ENCODE data around the gene PKNOX1.
"Not testable (repeated sequence)": the region's sequence is repeated elsewhere in the genome, so short reads cannot be mapped to it uniquely, and the experiment has no call there.

The PKNOX1 gene

GRCh38 chr21:42937034-42937940 is 37.1 kb upstream of the PKNOX1 start:
- H3K27me3 ChIP-seq (ENCODE audit: control insufficient read depth, insufficient read depth, low read length); H3K36me3 ChIP-seq (ENCODE audit: control insufficient read depth, insufficient read depth, low read length); H3K9me3 ChIP-seq (ENCODE audit: control insufficient read depth, insufficient read depth, low read length): not testable (repeated sequence)
- H3K4me1 ChIP-seq (ENCODE audit: control insufficient read depth, insufficient read depth, low read length) = peaks cover 33% of the 10 kb centered on the region
- peak overlapping the region; percentile 95 for H3K27ac ChIP-seq (ENCODE audit: low read depth, low read length)
- H3K4me3 ChIP-seq (ENCODE audit: low read depth, low read length) = 0 out of 2 replicates have a peak overlapping the region, but pooled peaks have one; percentile 8
- peak overlapping the region; percentile 10; the same call in 1 of the 2 replicates for H3K9ac ChIP-seq (ENCODE audit: low read depth, low read length)

DNA sequence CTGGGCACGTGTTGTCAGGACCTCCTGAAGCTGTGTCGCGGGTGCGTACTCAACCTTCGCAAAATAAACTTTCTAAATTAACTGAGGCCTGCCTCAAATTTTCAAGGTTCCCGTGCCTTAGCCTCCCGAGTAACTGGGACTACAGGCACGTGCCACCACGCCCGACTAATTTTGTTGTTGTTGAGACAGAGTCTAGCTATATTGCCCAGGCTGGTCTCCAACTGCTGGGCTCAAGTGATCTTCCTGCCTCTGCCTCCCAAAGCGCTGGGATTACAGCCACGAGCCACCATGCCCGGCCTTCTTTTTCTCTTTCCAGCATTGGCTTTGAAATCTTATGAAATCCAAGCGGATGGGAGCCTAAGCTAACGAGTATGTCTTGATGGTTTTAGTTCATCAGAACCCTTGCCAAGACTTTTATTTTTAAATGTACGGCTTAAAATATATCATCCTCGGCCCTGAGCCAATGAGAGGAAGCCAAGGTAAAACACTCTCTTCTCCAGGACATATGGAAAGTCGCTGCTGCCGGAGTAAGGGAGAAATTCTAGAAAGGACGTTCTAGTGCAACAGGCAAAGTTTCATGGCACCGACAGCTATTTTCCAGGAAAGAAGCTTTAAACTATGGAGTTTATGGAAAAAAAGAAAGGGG is 36.3 kb upstream of the PKNOX1 start:
- Histone ChIP-seq H3K27ac (ENCODE audit: low read depth, low read length) (peak overlapping the region; percentile 95), H3K9ac (ENCODE audit: low read depth, low read length) (0 out of 2 replicates have a peak overlapping the region, but pooled peaks have one; percentile 1)

DNA sequence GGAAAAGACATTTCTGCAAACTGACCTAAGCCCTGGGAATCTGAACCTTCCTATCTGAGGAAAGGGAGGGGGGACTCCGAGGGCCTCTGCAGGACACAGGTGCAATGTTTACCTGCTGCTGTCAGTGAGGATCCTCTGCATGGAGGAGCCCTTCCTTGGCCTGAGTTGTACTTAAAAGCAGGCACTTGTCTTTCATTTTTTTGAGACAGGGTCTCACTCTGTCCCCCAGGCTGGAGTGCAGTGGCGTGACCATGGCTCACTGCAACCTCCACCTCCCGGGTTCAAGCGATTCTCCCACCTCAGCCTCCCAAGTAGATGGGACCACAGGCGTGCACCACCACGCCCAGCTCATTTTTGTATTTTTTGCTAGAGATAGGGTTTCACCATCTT is 35.8 kb upstream of the PKNOX1 start:
- not testable (repeated sequence) for H3K9ac ChIP-seq (ENCODE audit: low read depth, low read length); H3K36me3 ChIP-seq (ENCODE audit: control insufficient read depth, insufficient read depth, low read length); H3K27me3 ChIP-seq (ENCODE audit: control insufficient read depth, insufficient read depth, low read length); H3K9me3 ChIP-seq (ENCODE audit: control insufficient read depth, insufficient read depth, low read length); H3K4me3 ChIP-seq (ENCODE audit: low read depth, low read length)
- Histone ChIP-seq H3K4me1 (ENCODE audit: control insufficient read depth, insufficient read depth, low read length) (peaks cover 28% of the 10 kb centered on the region), H3K27ac (ENCODE audit: low read depth, low read length) (peak overlapping the region; percentile 95)

More for the DNA sequence above, 36.3 kb upstream of the PKNOX1 start:
- no peak overlapping the region for H3K4me3 ChIP-seq (ENCODE audit: low read depth, low read length)
- H3K4me1 ChIP-seq (ENCODE audit: control insufficient read depth, insufficient read depth, low read length) = peaks cover 31% of the 10 kb centered on the region
- H3K27me3 ChIP-seq (ENCODE audit: control insufficient read depth, insufficient read depth, low read length) = no peaks in the 10 kb centered on the region
- no peaks in the 10 kb centered on the region for H3K36me3 ChIP-seq (ENCODE audit: control insufficient read depth, insufficient read depth, low read length)
- no peaks in the 10 kb centered on the region for H3K9me3 ChIP-seq (ENCODE audit: control insufficient read depth, insufficient read depth, low read length)

GRCh38 chr21:42939582-42940413 is 34.6 kb upstream of the PKNOX1 start:
- no peak overlapping the region for H3K27ac ChIP-seq (ENCODE audit: low read depth, low read length)

GRCh38 chr21:42941696-42942085 is 32.7 kb upstream of the PKNOX1 start:
- Histone ChIP-seq H3K4me1 (ENCODE audit: control insufficient read depth, insufficient read depth, low read length) (peaks cover 21% of the 10 kb centered on the region), H3K27ac (ENCODE audit: low read depth, low read length) (no peak overlapping the region), H3K27me3 (ENCODE audit: control insufficient read depth, insufficient read depth, low read length) (no peaks in the 10 kb centered on the region), H3K36me3 (ENCODE audit: control insufficient read depth, insufficient read depth, low read length) (no peaks in the 10 kb centered on the region), H3K4me3 (ENCODE audit: low read depth, low read length) (no peak overlapping the region), H3K9ac (ENCODE audit: low read depth, low read length) (no peak overlapping the region), H3K9me3 (ENCODE audit: control insufficient read depth, insufficient read depth, low read length) (no peaks in the 10 kb centered on the region)

More at GRCh38 chr21:42939582-42940413, 34.6 kb upstream of the PKNOX1 start:
- Histone ChIP-seq H3K4me3 (ENCODE audit: low read depth, low read length) (no peak overlapping the region), H3K36me3 (ENCODE audit: control insufficient read depth, insufficient read depth, low read length) (no peaks in the 10 kb centered on the region), H3K9me3 (ENCODE audit: control insufficient read depth, insufficient read depth, low read length) (no peaks in the 10 kb centered on the region), H3K4me1 (ENCODE audit: control insufficient read depth, insufficient read depth, low read length) (peaks cover 28% of the 10 kb centered on the region), H3K27me3 (ENCODE audit: control insufficient read depth, insufficient read depth, low read length) (no peaks in the 10 kb centered on the region), H3K9ac (ENCODE audit: low read depth, low read length) (no peak overlapping the region)

GRCh38 chr21:42942244-42942643 is 32.1 kb upstream of the PKNOX1 start:
- H3K4me3 ChIP-seq (ENCODE audit: low read depth, low read length) = no peak overlapping the region
- H3K27me3 ChIP-seq (ENCODE audit: control insufficient read depth, insufficient read depth, low read length) = no peaks in the 10 kb centered on the region
- H3K9me3 ChIP-seq (ENCODE audit: control insufficient read depth, insufficient read depth, low read length) = no peaks in the 10 kb centered on the region
- H3K4me1 ChIP-seq (ENCODE audit: control insufficient read depth, insufficient read depth, low read length) = peaks cover 15% of the 10 kb centered on the region
- H3K9ac ChIP-seq (ENCODE audit: low read depth, low read length) = no peak overlapping the region
- no peak overlapping the region for H3K27ac ChIP-seq (ENCODE audit: low read depth, low read length)
- no peaks in the 10 kb centered on the region for H3K36me3 ChIP-seq (ENCODE audit: control insufficient read depth, insufficient read depth, low read length)

GRCh38 chr21:42949094-42949755 is 25.1 kb upstream of the PKNOX1 start:
- H3K9ac ChIP-seq (ENCODE audit: low read depth, low read length); H3K9me3 ChIP-seq (ENCODE audit: control insufficient read depth, insufficient read depth, low read length); H3K27ac ChIP-seq (ENCODE audit: low read depth, low read length); H3K27me3 ChIP-seq (ENCODE audit: control insufficient read depth, insufficient read depth, low read length); H3K4me3 ChIP-seq (ENCODE audit: low read depth, low read length); H3K4me1 ChIP-seq (ENCODE audit: control insufficient read depth, insufficient read depth, low read length); H3K36me3 ChIP-seq (ENCODE audit: control insufficient read depth, insufficient read depth, low read length): not testable (repeated sequence)

- H3K9ac ChIP-seq (ENCODE audit: low read depth, low read length); H3K36me3 ChIP-seq (ENCODE audit: control insufficient read depth, insufficient read depth, low read length); H3K4me1 ChIP-seq (ENCODE audit: control insufficient read depth, insufficient read depth, low read length); H3K27me3 ChIP-seq (ENCODE audit: control insufficient read depth, insufficient read depth, low read length); H3K9me3 ChIP-seq (ENCODE audit: control insufficient read depth, insufficient read depth, low read length); H3K4me3 ChIP-seq (ENCODE audit: low read depth, low read length); H3K27ac ChIP-seq (ENCODE audit: low read depth, low read length): not testable (repeated sequence)
These were observed 23.2 kb upstream of the PKNOX1 start for GRCh38 chr21:42951193-42951592.

GRCh38 chr21:42956824-42957630 is 17.3 kb upstream of the PKNOX1 start:
- Histone ChIP-seq H3K36me3 (ENCODE audit: control insufficient read depth, insufficient read depth, low read length) (no peaks in the 10 kb centered on the region), H3K27ac (ENCODE audit: low read depth, low read length) (peak overlapping the region; percentile 95), H3K27me3 (ENCODE audit: control insufficient read depth, insufficient read depth, low read length) (no peaks in the 10 kb centered on the region), H3K9ac (ENCODE audit: low read depth, low read length) (peak overlapping the region; percentile 44; the same call in 1 of the 2 replicates), H3K4me3 (ENCODE audit: low read depth, low read length) (no peak overlapping the region), H3K9me3 (ENCODE audit: control insufficient read depth, insufficient read depth, low read length) (no peaks in the 10 kb centered on the region), H3K4me1 (ENCODE audit: control insufficient read depth, insufficient read depth, low read length) (peaks cover 26% of the 10 kb centered on the region)

DNA sequence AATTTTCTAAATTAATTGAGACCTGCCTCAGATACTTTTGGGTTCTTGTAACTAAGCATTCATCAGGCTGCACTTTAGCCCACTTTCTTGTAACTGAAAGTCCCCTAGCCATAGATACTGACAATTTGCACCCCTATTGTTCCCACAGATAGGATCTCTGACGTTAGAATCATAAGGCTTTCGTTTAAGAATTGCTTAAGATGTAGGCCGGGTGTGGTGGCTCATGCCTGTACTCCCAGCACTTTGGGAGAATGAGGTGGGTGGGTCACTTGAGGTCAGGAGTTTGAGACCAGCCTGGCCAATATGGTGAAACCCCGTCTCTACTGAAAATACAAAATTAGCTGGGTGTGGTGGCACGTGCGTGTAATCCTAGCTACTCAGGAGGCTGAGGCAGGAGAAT is 16.2 kb upstream of the PKNOX1 start:
- peaks cover 26% of the 10 kb centered on the region for H3K4me1 ChIP-seq (ENCODE audit: control insufficient read depth, insufficient read depth, low read length)

More for the DNA sequence above, 16.2 kb upstream of the PKNOX1 start:
- not testable (repeated sequence) for H3K9me3 ChIP-seq (ENCODE audit: control insufficient read depth, insufficient read depth, low read length); H3K36me3 ChIP-seq (ENCODE audit: control insufficient read depth, insufficient read depth, low read length); H3K9ac ChIP-seq (ENCODE audit: low read depth, low read length); H3K4me3 ChIP-seq (ENCODE audit: low read depth, low read length); H3K27me3 ChIP-seq (ENCODE audit: control insufficient read depth, insufficient read depth, low read length)
- H3K27ac ChIP-seq (ENCODE audit: low read depth, low read length) = peak overlapping the region; percentile 95

Measured in HUES48 (cell line).